Measurements from ENCODE around the gene S100B.
"Not testable (repeated sequence)": the region's sequence is repeated elsewhere in the genome, so short reads cannot be mapped to it uniquely, and the experiment has no call there.

The S100B gene

DNA sequence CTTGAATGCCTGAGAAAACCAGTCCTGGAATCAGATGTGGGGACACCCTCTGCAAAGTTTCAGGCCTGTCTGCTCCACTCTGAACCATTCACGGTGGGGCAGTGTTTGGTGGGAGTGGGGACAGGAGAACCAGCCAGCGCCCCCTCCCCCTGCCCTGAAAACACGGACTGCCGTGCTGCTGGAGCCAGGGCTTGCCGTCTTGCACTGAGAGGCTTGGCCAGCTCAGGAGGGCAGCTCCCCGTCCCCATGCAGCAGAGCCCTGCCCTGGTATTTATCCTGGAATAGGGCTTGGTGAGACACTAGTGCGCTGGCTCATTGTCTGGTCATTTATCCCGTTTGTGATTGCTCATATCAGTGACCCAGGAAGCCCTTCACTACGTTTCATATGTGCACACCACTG, 3.9 kb downstream of the S100B start:
- DNase-seq (ENCODE audit: low spot score), result no peak

DNA sequence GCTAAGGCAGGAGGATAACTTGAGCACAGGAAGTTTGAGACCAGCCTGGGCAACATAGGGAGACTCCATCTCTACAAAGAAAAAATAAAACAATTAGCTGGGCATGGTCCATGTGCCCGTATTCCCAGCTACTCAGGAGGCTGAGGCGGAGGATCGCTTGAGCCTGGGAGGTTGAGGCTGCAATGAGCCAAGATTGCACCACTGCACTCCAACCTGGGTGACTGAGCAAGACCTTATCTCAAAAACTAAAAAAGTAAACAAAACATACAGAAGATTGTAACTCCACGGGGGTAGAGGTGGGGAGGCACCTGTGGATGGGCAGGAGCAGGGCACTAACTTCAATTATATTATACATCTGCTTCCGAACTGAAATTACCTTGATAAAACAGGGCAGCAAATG, 4.6 kb downstream of the S100B start:
- DNase-seq (ENCODE audit: low spot score), result no peak

DNA sequence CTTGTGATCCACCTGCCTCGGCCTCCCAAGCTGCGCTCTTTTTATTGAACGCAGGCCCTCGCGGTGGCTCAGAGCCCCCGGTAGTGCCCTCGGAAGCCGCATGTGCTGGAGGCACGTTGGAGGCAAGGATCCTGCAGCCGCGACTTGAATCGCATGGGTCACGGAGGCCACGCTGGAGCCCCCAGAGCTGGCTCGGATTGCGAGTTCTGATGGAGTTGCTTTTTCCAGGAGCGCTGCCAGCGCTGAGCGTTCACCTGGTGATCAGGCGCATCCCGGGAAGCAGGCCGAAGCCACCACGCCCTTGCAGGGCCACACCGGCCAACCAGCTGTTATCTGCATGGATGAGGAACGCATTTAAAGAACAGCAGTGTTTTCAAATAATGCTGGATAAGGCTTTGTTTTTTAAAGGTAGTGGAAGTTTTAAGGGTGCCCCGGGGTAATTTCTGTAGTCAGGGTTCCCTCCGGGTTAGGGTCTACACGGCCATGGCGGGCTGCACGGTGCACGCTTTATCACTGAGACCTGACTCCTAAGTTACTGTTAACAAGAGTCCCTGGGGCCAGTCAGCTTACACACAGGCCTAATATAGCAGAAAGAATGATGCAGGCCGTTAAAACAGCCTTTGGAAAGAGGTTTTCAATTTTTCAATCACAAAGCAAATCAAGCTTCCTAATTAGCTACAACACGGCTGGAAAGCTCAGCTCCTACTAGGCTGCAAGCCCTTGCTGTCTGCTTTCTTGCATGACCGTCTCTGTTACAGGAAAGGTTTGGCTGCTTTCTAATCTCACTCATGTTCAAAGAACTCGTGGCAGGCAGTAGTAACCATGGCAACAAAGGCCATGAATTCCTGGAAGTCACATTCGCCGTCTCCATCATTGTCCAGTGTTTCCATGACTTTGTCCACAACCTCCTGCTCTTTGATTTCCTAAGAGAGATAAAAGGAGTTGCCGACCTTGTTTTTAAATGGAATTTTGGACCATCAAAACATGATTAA, 6.0 kb downstream of the S100B start:
- no peak for DNase-seq (ENCODE audit: low spot score)

DNA sequence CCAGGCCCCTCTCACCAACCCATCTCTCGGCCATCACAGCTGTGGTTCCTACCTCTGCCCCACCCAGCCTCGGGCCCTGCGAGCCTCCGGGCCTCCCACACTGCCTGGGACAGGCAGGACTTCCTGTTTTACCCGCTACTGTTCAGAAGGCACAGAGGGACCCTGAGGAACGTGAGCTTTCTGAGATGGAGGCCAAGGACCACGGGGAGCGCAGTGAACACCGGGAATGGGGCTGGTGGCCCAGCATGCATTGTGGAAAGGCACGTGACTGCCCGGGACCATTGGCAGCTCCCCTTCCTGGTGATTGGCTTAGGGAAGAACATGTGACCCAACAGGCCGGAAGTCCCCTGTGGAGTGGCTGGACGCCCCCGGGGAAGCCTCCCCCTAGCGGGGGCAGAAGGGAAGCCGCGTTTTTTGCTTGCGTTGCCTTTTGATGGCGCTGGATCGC, 7.0 kb downstream of the S100B start:
- no peak for DNase-seq (ENCODE audit: low spot score)

DNA sequence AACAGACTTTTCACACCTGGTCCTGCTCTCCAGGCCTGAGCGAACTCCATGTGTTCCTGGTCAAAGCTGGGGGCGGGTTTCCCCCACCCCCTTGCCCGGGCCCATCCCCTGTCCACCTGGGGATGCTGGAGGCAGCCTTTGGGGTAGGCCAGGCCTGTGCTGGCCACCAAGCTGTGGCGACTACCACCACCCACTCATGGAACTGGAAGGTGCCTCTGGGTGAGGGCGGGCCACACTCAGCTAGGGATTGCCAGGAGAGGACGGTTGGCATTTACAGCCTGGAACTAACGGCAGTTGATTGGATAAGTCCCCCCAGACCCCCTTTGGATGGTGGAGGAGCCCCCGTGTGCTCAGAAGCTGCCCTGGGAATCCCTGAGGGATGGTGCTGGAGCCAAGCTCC, 7.9 kb downstream of the S100B start:
- DNase-seq (ENCODE audit: low spot score), result no peak

DNA sequence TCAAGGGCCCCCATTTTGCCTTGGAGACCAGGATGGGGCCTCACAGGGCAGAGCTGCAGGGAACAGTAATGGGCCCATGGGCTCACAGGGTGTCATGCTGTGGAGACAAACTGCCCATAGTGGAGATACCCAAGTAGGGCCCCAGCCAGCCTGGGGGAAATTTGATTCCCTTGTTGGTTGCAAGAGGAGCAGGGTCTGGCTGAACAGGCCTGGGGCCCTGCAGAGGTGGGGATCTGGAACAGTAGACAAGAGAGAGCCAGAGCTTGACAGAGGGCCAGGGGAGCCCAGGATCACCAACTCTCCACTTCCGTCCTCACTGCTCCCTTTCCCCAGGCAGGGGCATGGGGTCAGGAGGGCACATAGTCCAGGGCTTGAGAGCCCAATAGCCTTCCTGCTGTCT, 8.7 kb downstream of the S100B start:
- DNase-seq (ENCODE audit: low spot score), result no peak

DNA sequence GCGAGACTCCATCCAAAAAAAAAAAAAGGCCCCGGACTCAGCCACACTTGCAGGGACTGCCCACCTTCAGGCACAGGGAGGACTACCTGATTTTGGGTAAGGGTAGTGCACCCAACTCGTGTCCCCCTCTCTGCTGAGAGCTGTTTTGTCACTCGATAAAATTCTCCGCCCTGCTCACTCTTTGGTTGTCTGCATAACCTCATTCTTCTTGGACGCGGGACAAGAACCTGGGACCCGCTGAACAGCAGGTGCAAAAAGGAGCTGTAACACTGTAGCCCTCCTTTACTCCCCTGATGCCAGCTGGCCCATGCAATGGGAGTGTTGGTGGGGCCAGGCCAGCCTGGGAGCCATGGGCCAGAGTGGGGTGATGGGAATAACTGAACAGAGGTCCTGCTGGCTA, 10.6 kb downstream of the S100B start:
- no peak for DNase-seq (ENCODE audit: low spot score)

DNA sequence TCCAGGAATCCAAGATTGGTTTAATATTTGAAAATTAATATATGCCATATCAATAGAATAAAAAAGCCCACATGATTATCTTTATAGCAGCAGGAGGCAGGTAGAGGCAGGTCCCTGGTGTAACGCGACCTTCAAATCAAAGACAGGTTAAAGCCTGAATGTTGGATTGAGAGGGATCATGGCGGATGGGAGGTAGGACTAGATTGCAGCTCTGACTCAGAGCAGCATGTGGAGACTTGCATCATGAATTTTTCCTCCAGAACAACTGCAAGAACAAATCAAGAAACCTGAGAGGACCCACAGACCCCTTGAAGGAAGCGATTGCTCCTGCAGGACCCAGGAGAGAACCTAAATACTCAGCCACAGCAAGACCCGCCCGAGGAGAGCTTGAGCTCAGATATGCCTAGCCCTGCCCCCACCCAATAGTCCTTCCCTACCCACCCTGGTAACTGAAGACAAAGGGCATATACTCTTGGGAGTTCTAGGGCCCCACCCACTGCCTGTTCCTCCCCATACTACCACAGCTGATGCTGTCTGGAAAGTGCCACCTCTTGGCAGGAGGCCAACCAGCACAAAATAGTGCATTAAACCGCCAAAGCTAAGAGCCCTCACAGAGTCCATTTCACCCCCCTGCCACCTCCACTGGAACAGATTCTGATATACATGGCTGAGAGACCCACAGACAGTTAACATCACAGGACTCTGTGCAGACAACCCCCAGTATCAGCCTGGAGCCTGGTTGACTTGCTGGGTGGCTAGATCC, 19.5 kb downstream of the S100B start:
- no peak for DNase-seq (ENCODE audit: low spot score)

DNA sequence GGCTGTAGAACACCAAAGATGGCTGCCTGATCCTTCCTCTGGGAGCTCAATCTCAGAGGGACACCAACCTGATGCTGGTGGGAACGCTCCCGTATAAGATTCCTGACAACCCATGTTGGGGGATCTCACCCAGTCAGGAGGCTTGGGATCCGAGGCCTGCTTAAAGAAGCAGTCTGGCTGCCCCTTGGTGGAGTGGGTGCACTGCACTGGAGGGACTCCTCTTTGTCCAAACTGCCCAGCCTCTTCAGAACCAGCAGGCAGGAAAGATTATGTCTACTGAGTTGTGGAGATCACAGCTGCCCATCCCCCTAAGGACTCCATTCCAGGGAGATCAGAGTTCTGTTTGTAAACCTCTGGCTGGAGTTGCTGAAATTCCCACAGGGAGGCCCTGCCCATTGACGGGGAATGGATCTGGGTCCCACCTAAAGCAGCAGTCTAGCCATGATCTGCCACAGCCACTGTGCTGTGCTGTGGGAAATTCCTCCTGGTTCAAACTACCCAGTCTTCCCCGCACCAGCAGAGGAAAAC, 23.0 kb downstream of the S100B start:
- DNase-seq (ENCODE audit: low spot score), result no peak

DNA sequence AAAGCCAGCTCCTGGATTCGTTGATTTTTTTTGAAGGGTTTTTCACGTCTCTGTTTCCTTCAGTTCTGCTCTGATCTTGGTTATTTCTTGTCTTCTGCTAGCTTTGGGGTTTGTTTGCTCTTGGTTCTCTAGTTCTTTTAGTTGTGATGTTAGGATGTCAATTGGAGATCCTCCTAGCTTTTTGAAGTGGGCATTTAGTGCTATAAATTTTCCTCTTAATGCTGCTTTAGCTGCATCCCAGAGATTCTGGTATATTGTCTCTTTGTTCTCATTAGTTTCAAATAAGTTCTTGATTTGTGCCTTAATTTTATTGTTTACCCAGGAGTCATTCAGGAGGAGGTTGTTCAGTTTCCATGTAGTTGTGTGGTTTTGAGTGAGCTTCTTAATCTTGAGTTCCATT, 25.5 kb downstream of the S100B start:
- DNase-seq (ENCODE audit: low spot score), result not testable (repeated sequence)

DNA sequence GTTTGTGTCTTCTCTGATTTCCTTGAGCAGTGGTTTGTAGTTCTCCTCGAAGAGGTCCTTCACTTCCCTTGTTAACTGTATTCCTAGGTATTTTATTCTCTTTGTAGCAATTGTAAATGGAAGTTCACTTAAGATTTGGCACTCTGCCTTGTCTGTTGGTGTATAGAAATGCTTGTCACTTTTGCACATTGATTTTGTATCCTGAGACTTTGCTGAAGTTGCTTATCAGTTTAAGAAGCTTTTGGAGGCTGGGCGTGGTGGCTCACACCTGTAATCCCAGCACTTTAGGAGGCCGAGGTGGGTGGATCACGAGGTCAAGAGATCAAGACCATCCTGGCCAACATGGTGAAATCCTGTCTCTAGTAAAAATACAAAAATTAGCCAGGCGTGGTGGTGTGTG, 27.1 kb downstream of the S100B start:
- DNase-seq (ENCODE audit: low spot score), result not testable (repeated sequence)

DNA sequence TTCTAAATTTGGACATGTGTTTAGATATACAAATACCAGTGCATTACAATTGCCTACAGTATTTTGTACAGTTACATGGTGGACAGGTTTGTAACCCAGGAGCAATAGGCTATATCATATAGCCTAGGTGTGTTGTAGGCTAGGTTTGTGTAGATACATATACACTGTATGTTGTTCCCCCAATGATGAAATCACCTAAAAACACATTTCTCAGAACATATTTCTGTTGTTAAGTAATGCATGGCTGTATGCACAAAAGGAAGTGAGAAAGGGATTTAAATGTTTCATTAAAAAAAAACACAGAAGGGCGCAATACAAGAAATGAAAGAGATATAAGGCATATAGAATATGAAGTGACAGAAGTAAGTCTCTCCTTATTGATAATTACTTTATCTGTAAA, 32.0 kb downstream of the S100B start:
- no peak for DNase-seq (ENCODE audit: low spot score)

DNA sequence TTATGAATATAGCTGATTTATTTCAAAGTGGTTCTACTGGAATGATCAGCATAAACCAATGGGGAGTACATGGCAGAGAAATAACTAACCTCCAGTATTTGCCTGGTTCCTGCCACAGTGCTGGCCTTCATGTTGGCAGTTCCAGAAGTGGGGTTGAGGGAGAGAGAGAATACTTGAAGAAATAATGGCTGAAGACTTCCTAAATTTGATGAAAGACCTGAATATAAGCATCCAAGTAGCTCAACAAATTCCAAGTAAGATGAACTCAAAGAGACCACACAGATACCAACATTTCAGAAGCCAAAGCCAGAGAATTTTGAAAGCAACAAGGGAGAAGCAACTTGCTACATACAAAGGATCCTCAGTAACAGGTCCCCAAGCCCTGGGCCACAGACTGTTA, 34.3 kb downstream of the S100B start:
- no peak for DNase-seq (ENCODE audit: low spot score)

DNA sequence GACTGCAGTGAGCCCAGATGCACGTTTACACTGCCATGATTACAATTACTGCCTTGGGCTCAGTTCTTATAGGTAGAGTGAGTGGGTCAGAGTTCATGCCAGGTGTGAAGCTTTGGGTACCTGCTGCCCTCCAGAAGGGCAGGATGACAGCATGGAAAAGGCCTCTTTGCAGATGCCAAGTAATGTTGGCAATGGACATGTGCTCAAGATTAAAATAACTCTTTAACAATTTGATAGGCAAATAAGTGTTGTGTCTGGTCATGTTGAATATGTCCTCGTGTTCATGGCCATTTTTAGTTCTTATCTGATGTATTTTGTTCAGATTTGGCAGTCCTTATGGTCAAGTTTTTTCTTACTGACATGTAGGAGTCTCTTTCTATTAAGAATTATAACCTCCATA, 34.8 kb downstream of the S100B start:
- no peak for DNase-seq (ENCODE audit: low spot score)

DNA sequence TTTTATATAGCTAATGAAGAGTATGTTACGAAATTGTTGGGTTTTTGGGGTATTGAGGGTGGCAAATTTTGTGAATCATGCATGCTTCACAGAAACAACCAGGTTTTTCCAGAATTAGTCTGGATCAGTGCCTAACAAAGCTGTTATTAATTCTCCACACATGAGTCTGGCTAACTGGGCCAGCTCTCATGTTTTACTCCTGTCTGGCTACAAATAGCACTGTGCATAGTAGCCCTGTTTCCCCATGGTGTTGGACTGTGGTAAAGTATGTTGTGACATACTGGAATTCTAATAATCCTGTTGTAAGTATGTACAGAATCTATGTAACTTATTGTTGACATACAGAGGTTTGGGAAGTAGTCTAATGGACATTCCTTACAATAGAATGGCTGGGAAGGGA, 35.8 kb downstream of the S100B start:
- no peak for DNase-seq (ENCODE audit: low spot score)

DNA sequence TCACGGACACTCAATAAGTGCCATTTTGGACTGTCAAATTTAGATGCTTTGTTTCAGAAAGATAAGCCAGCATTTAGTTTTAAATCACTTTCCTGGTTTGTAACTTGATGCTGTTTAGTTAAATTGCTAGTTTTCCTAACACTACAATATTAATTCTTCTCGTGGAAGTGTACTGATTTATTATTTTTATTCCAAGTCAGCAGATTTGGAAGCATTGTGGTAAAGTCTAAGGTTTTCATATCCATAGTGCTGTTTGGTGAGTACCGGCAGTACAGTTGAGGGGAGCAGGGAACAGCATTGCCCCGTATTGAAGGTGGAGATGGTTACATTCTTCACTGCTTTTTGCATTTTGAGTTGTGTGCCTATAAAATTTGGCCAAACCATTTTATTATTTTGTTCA, 36.3 kb downstream of the S100B start:
- no peak for DNase-seq (ENCODE audit: low spot score)

DNA sequence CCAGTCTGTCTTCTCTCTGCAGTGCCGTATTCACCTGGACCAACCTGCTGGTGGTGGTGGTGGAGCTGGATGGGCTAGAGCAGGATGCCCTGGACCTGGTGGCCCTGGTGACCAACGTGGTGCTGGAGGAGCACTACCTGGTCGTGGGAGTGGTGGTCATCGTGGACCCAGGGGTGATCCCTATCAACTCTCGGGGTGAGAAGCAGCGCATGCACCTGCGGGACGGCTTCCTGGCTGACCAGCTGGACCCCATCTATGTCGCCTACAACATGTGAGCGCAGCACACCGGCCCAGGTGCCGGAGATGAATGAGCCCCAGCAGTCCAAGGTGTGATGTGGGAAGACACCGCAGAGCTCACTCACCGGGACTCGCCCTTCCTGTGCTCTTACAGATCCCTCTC, 37.5 kb downstream of the S100B start:
- DNase-seq (ENCODE audit: low spot score), result no peak

DNA sequence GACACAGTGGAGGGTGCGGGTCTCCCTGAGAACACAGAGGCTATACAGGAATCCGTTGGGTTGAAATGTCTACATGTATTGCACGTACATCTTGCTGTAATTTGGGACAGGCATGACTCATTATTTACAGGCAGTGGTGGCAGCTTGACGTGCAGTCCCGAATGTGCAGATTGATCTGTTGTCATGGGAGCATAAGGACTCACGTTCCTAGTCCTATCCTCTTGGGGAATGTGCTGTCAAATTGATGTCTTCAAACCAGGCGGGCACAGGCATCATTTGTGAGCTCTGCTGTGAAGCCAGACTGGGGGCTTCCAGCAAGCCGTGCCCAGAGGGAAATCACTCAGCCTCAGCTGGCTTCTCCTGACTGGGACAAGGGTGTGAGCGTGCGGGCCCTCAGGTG, 40.5 kb downstream of the S100B start:
- no peak for DNase-seq (ENCODE audit: low spot score)

DNA sequence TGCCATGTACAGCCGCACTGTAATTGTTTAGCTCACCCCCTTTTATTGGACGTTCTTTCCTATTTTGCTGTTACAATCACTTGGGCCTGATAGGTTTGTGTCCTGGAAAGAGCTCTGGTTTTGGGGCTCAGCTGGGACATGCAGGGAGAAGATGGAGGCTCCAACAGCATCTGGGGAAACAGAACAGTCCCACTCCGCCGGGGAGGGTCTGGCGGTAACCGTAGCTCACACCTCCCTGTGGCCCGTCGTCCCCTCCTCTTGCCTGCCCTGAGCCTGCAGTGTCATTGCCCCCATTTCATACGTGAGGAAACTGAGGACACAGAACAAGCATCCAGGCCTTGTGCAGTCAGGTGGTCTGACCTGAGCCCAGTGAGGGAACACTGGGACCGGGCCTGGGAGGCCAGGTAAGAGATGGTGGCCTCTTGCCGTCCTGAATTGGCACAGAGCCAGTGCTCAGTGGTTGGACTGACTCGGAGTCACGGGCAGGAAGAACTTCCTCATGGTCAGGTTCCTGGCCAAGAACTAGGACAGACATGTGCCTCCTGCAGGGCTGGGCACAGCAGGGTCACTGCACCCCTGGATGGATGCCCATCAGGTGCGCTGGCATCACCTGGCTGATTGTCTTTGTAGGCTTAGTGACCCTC, 41.8 kb downstream of the S100B start:
- DNase-seq (ENCODE audit: low spot score), result peak; percentile 14

DNA sequence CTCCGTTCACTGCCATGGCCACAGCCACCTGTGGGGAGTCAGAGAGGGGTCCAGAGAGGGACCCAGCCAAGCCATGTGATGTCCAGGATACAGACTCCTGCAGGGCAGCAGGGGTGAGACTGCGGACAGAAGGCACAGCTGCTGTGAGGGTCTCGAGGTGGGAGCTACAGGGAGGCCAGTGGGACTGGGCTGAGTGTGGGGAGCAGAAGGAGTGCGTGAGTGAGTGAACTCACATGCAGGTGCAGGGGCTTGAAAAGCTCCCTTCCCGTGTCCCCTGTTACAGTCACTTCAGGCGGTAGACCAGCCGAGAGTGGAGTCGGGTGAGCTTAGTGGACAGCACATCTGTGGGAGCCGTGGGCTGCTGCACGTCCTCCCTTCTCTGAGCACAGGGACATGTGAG, 42.4 kb downstream of the S100B start:
- no peak for DNase-seq (ENCODE audit: low spot score)

DNA sequence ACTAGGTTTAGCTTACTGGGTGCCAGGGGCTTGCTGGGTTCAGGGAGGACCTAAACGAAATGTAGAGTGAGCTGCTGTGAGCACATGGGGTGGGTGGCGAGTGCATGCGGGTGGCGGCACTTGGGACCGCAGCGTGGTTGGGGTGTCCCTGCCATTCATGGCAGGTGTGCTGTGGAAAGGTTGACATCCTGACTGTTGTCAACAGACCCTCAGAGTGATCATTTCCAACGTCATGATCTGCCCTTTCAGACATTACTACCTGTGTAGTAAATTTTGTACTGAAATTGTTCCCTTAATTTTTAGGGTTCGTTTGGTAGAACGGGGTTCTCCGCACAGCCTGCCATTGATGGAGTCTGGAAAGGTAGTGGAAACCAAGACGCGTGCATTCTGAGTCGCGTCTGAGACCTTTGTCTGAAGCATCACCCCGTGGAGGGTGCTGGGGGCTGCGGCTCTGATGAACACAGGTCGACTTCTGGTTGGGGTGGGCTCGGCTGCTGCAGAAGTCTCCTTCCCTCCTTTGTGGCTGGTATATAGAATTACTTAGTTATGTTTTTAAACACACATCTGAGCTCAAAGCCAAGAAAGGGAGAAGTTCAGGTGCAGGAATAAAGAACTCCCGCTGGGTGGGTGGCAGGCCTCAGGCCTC, 43.3 kb downstream of the S100B start:
- no peak for DNase-seq (ENCODE audit: low spot score)

Data from LoVo (cell line).